Sigmoid colon (tissue), 4 donors: ENCODE measurements around the gene CACNA2D3.

Source experiments
- CTCF ChIP-seq, 4 experiments: fragments of 450-650 bp in 3 of 4; fragments of 200-600 bp in 1 of 4; IDR thresholded peaks; one replicate each; pipeline ENCODE4 v1.5.1; 2016 to 2019; ENCODE audit warnings: antibody characterized with exemption in 4 of 4, mild to moderate bottlenecking in 3 of 4, moderate library complexity in 2 of 4
- EP300 ChIP-seq, 4 donors: sonication (generic); formaldehyde crosslinking; IDR thresholded peaks; one replicate each; pipeline ENCODE4 v1.6.1; 2017; ENCODE audit warnings: antibody characterized with exemption in 4 of 4
- POLR2A ChIP-seq, 2 donors: fragments of 450-650 bp; IDR thresholded peaks; one replicate each; pipeline ENCODE4 v1.6.1; 2016; ENCODE audit warnings: antibody characterized with exemption in 2 of 2, mild to moderate bottlenecking in 2 of 2, moderate library complexity in 2 of 2
- POLR2AphosphoS5 ChIP-seq, 4 donors: sonication (generic); formaldehyde crosslinking; IDR thresholded peaks; one replicate each; pipeline ENCODE4 v1.6.1; 2017; ENCODE audit warnings: antibody characterized with exemption in 4 of 4

- TF ChIP-seq POLR2A (IDR thresholded peaks at IDR 0.05): no peak
- no peak for TF ChIP-seq CTCF (IDR thresholded peaks at IDR 0.05)
- TF ChIP-seq POLR2AphosphoS5 (IDR thresholded peaks at IDR 0.05): no peak
- TF ChIP-seq EP300 (IDR thresholded peaks at IDR 0.05): no peak
Observed at GRCh38 chr3:54632326-54632665, 509.9 kb downstream of the CACNA2D3 start.
